ENCODE data around the gene ADGRL3.

The ADGRL3 gene

DNA sequence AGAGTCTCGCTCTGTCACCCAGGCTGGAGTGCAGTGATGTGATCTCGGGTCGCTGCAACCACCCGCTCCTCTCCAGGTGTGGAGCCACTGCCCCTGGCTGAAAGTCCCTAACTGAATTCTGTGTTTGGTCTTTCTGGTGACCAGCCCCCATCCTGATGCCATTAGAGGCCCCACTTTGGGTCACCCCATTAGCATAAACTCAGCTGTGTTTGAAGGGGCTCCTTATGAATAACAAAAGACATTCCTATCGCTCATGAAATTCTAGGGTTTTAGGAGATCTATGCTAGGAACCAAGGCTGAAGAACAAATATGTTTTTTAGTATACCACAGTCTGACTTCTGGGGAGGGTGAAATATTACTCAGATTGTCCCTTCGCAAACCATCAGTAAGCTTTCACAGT is 652.9 kb downstream of the ADGRL3 start:
- no peak overlapping the region for H3K4me3 ChIP-seq (replicated peaks; ENCODE audit: low read depth, low read length)
- DNase-seq (ENCODE audit: extremely low read depth, low read depth) = no peak
- TF ChIP-seq, protein P1, sequence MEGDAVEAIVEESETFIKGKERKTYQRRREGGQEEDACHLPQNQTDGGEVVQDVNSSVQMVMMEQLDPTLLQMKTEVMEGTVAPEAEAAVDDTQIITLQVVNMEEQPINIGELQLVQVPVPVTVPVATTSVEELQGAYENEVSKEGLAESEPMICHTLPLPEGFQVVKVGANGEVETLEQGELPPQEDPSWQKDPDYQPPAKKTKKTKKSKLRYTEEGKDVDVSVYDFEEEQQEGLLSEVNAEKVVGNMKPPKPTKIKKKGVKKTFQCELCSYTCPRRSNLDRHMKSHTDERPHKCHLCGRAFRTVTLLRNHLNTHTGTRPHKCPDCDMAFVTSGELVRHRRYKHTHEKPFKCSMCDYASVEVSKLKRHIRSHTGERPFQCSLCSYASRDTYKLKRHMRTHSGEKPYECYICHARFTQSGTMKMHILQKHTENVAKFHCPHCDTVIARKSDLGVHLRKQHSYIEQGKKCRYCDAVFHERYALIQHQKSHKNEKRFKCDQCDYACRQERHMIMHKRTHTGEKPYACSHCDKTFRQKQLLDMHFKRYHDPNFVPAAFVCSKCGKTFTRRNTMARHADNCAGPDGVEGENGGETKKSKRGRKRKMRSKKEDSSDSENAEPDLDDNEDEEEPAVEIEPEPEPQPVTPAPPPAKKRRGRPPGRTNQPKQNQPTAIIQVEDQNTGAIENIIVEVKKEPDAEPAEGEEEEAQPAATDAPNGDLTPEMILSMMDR (IDR thresholded peaks at IDR 0.05; ENCODE audit: low read depth, low read length, missing control alignments) = no peak

DNA sequence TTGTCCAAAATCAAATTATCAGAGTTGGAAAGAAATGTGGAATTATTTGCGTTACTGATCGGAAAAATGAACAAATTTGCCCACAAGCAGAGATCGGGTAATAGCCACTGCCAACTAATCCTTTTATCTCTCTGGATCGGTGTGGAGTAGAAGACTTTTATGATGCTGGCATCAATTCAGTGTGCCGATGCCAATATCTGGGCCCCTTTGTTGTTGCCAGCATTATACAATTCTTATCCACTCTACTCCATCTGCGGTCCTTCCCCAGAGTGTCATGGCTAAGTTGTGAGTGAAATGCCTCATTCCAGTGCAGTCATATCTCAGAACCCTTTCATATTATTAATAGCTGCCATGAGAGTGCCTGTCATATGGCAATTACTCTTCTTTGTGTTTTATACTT is 660.2 kb downstream of the ADGRL3 start:
- DNase-seq (ENCODE audit: extremely low read depth, low read depth) = no peak
- TF ChIP-seq, protein P1 (IDR thresholded peaks at IDR 0.05; ENCODE audit: low read depth, low read length, missing control alignments) = no peak
- no peak overlapping the region for H3K4me3 ChIP-seq (replicated peaks; ENCODE audit: low read depth, low read length)

GRCh38 chr4:61864286-61864685 is 664.2 kb downstream of the ADGRL3 start:
- TF ChIP-seq, protein P1 (IDR thresholded peaks at IDR 0.05; ENCODE audit: low read depth, low read length, missing control alignments) = no peak
- DNase-seq (ENCODE audit: extremely low read depth, low read depth) = no peak
- no peak overlapping the region for H3K4me3 ChIP-seq (replicated peaks; ENCODE audit: low read depth, low read length)

GRCh38 chr4:61866378-61867030 is 666.4 kb downstream of the ADGRL3 start:
- DNase-seq (ENCODE audit: extremely low read depth, low read depth) = no peak
- TF ChIP-seq, protein P1 (IDR thresholded peaks at IDR 0.05; ENCODE audit: low read depth, low read length, missing control alignments) = no peak
- no peak overlapping the region for H3K4me3 ChIP-seq (replicated peaks; ENCODE audit: low read depth, low read length)

DNA sequence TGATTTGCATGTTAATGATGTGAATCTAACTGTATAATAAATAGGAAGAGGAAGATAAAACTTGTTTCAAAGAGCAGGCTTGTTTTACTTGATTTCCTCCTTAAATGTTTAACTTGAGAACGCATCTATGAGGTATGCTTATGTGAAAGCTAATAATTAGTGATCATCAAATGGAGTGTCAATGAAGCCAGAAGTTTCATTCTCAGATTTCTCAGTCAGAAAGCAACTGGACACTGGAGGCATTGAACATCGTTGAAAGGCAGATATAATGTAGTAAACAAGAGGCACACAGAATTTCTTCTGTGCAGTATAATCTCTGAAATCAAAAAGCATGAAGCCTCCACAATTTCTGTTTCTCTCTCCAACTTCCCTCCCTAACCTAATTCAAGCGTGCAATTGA is 672.9 kb downstream of the ADGRL3 start:
- TF ChIP-seq, protein P1 (IDR thresholded peaks at IDR 0.05; ENCODE audit: low read depth, low read length, missing control alignments) = no peak
- DNase-seq (ENCODE audit: extremely low read depth, low read depth) = no peak
- no peak overlapping the region for H3K4me3 ChIP-seq (replicated peaks; ENCODE audit: low read depth, low read length)

- no peak overlapping the region for H3K4me3 ChIP-seq (replicated peaks; ENCODE audit: low read depth, low read length)
- DNase-seq (ENCODE audit: extremely low read depth, low read depth) = no peak
- TF ChIP-seq, protein P1 (IDR thresholded peaks at IDR 0.05; ENCODE audit: low read depth, low read length, missing control alignments) = no peak
Observed at GRCh38 chr4:61877266-61877665, 677.1 kb downstream of the ADGRL3 start.

DNA sequence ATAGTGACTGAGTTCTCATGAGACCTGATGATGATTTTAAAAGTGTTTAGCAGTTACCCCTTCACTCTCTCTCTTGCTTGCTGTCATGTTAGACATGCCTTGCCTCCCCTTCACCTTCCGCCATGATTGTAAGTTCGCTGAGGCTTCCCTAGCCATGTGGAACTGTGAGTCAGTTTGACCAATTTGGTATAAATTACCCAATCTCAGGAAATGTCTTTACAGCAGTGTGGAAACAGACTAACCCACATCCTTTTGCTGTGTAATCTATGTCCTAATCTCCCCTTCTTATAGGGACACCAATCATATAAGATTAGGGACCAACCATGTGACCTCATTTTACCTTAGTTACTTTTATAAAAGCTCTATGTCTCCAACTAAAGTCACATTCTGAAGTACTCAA is 677.8 kb downstream of the ADGRL3 start:
- TF ChIP-seq, protein P1 (IDR thresholded peaks at IDR 0.05; ENCODE audit: low read depth, low read length, missing control alignments) = no peak
- H3K4me3 ChIP-seq (replicated peaks; ENCODE audit: low read depth, low read length) = no peak overlapping the region
- no peak for DNase-seq (ENCODE audit: extremely low read depth, low read depth)
